Common myeloid progenitor, CD34-positive (primary cell): ENCODE measurements around the gene JAK3.
A peak's percentile ranks its signal among the peaks of the same experiment; 100 is the strongest.
"Not testable (repeated sequence)": the region's sequence is repeated elsewhere in the genome, so short reads cannot be mapped to it uniquely, and the experiment has no call there.

ENCODE experiments used
- CTCF ChIA-PET: fragments of 350-600 bp; sonication (Branson Sonifier 250); formaldehyde crosslinking; loops from one replicate; lab custom pipeline; 2021; ENCODE audit warnings: antibody characterized with exemption; lab: Charles Lee
- POLR2A ChIA-PET: fragments of 350-600 bp; sonication (Branson Sonifier 250); formaldehyde crosslinking; loops from one replicate; lab custom pipeline; 2021; ENCODE audit warnings: antibody characterized with exemption; lab: Charles Lee
- DNase-seq, 3 donors: peaks; one replicate each; pipeline versions ENCODE4 v3.0.0 to v3.0.0-alpha.2; 2013
- H3K27ac ChIP-seq, 2 experiments: 1 replicate in 1 of 2; 2 replicates in 1 of 2; pipeline ENCODE4 v1.7.0; 2013; ENCODE audit warnings: inconsistent platforms in 2 of 2, low read length in 2 of 2, mild to moderate bottlenecking in 2 of 2, low read depth in 1 of 2, moderate library complexity in 1 of 2; ENCODE audit not compliant: severe bottlenecking in 2 of 2, insufficient read depth in 1 of 2, poor library complexity in 1 of 2
- H3K27me3 ChIP-seq, 5 experiments: replicated peaks in 2 of 5; 1 replicate in 3 of 5; 2 replicates in 2 of 5; pipeline versions ENCODE4 v1.6.1 to v1.7.0; 2013; ENCODE audit warnings: low read length in 4 of 5, mild to moderate bottlenecking in 2 of 5, moderate library complexity in 2 of 5, inconsistent platforms in 1 of 5; ENCODE audit not compliant: insufficient read depth in 5 of 5, control insufficient read depth in 4 of 5
- H3K36me3 ChIP-seq, 4 experiments: 1 replicate in 2 of 4; 2 replicates in 2 of 4; pipeline versions ENCODE4 v1.6.1 to v1.7.0; 2013; ENCODE audit warnings: low read length in 3 of 4, control low read depth in 1 of 4, mild to moderate bottlenecking in 1 of 4; ENCODE audit not compliant: control insufficient read depth in 4 of 4, insufficient read depth in 4 of 4
- H3K4me1 ChIP-seq, 4 experiments: 1 replicate in 3 of 4; 2 replicates in 1 of 4; pipeline versions ENCODE4 v1.6.1 to v1.7.1; 2013; ENCODE audit warnings: low read length in 3 of 4, mild to moderate bottlenecking in 3 of 4, control low read depth in 1 of 4, inconsistent platforms in 1 of 4, moderate library complexity in 1 of 4; ENCODE audit not compliant: control insufficient read depth in 4 of 4, insufficient read depth in 4 of 4; ENCODE audit errors: control extremely low read depth in 1 of 4
- H3K4me3 ChIP-seq, 7 experiments: 1 replicate in 4 of 7; 2 replicates in 3 of 7; pipeline versions ENCODE4 v1.5.1 to v1.7.0; 2013; ENCODE audit warnings: mild to moderate bottlenecking in 7 of 7, low read length in 6 of 7, moderate library complexity in 6 of 7, inconsistent platforms in 2 of 7, low read depth in 2 of 7, control low read depth in 1 of 7; ENCODE audit not compliant: insufficient read depth in 4 of 7, control insufficient read depth in 1 of 7; ENCODE audit errors: extremely low read depth in 1 of 7
- H3K9me3 ChIP-seq, 5 experiments: 1 replicate in 4 of 5; 2 replicates in 1 of 5; pipeline versions ENCODE4 v1.6.1 to v1.7.1; 2013; ENCODE audit warnings: low read length in 4 of 5, mild to moderate bottlenecking in 2 of 5, inconsistent platforms in 1 of 5, low read depth in 1 of 5, moderate library complexity in 1 of 5; ENCODE audit not compliant: control insufficient read depth in 4 of 5, insufficient read depth in 2 of 5; ENCODE audit errors: control extremely low read depth in 1 of 5
- WGBS: methylation state at CpG from one replicate; pipeline ENCODE4 v1.1.5; 2013; ENCODE audit not compliant: insufficient coverage; 5-methylcytosine and 5-hydroxymethylcytosine counted together

Gene JAK3

DNA sequence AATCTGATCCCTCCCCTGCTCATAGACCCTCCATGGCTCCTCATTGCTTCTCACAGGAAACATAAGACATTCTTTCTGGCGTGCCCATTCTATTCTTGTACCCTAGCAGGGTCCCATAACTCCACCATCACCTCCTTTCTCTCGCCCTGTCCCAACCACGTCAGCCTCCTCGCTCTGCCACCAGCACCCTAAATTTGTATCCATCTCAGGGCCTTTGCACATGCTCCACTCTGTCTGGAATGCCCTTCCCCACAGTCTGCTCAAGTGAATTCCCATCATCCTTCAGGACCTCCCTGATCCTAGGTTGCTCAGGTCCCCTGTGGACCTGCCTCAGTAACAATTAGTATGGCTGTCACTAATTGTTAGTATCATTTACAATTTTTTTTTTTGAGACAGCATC, 42.4 kb downstream of the JAK3 start:
- Histone ChIP-seq H3K27me3 (no peaks in the 10 kb centered on the region), H3K4me3 (no peak overlapping the region), H3K4me1 (peaks cover 0 to 24% (median 20%) of the 10 kb centered on the region in 4 experiments), H3K36me3 (no peaks in the 10 kb centered on the region), H3K27ac (no peak overlapping the region), H3K9me3 (no peaks in the 10 kb centered on the region)
- CTCF ChIA-PET = interaction anchor here (0.7 to 1.2 kb wide), 4 partner anchors 13 to 80 kb away, joined by 3 to 4 read pairs (median 3); no protein-coding TSS in a partner anchor
- 98% methylated on average over 4 of the region's 4 CpGs for WGBS
- no peak for DNase-seq
- POLR2A ChIA-PET = no interaction called here

DNA sequence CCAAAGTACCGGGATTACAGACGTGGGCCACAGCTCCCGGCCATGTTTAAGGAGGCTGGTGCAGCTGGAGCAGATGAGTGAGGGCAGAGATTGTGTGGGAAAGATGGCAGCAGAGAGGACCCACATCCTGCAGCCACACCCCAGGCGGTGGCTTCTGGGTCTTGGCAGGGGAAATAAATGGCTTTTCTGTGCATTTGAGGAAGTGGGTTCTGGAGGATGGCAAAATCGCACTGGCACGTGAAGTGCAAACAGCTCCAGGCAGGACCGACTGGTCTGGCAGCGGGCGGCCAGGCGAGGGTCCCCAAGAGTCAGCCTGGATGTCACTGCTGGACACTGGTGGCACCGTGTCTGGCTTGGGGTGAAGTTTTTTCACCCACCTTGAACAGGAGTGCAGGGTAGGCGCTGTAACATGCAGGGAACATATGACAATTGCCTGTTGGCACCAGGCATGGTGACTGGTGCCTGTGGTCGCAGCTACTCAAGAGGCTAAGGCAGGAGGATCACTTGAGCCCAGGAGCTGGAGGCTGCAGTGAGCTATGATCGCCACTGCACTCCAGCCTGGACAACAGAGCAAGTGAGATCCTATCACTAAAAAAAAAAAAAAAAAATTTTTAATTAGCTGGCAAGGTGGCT, 44.4 kb downstream of the JAK3 start:
- Histone ChIP-seq H3K27ac (no peak overlapping the region), H3K36me3 (no peaks in the 10 kb centered on the region), H3K4me1 (peaks cover 0 to 24% (median 20%) of the 10 kb centered on the region in 4 experiments), H3K27me3 (no peaks in the 10 kb centered on the region), H3K9me3 (no peaks in the 10 kb centered on the region), H3K4me3 (peak overlapping the region in 1 of 7 experiments; percentile 45)
- POLR2A ChIA-PET = interaction anchor here (0.6 to 1.6 kb wide), 5 partner anchors 10 to 56 kb away, joined by 3 to 5 read pairs (median 4); partner anchors contain the start of gene RPL18A
- DNase-seq = peak; percentile 74 to 93 (median 91)
- CTCF ChIA-PET = interaction anchor here (0.7 to 2.8 kb wide), 13 partner anchors 9 to 129 kb away, joined by 3 to 14 read pairs (median 6); partner anchors contain the start of genes B3GNT3, CCDC124 and RPL18A
- 2% methylated on average over 11 of the region's 14 CpGs for WGBS

DNA sequence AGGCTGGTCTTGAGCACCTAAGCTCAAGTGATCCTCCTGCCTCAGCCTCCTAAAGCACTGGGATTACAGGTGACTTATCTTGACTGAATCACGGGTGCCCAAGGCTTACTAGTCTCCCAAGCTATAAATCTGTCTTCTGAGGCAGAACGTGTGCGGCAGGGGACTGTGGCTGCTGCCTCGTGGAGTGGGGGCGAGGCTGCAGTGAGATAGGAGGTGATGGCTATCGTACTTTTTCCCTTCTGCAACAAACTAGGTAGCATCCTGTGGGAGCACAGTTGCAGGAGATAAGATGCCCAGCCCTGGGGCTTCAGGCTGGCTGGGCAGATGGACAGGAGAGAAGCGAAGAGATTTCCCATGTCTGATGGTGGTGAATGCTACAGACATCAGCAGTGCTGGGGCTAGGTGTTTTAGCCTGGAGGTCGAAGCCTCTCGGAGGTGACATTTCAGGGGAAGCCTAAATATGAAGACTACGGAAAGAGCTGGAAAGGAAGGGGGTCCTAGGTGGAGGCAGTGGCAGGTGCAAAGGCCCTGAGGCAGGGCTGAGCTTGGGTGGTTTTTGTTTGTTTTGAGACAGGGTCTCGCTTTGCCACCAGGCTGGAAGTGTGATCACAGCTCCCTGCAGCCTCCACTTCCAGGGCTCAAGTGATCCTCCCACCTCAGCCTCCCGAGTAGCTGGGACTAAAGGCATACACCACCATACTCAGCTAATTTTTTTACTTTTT, 45.5 kb downstream of the JAK3 start:
- no peak for DNase-seq
- WGBS = 69% methylated on average over 11 of the region's 12 CpGs
- no peaks in the 10 kb centered on the region for H3K27me3 ChIP-seq
- H3K4me1 ChIP-seq = peaks cover 0 to 13% (median 10%) of the 10 kb centered on the region in 4 experiments
- H3K27ac ChIP-seq = no peak overlapping the region
- ChIA-PET POLR2A (interaction anchor here (0.6 to 1.6 kb wide), 7 partner anchors 11 to 153 kb away, joined by 3 to 6 read pairs (median 4); no protein-coding TSS in a partner anchor), CTCF (interaction anchor here (0.6 to 2.8 kb wide), 13 partner anchors 8 to 57 kb away, joined by 3 to 14 read pairs (median 4); partner anchors contain the start of genes B3GNT3 and RPL18A)
- H3K4me3 ChIP-seq = no peak overlapping the region
- no peaks in the 10 kb centered on the region for H3K9me3 ChIP-seq
- H3K36me3 ChIP-seq = no peaks in the 10 kb centered on the region

DNA sequence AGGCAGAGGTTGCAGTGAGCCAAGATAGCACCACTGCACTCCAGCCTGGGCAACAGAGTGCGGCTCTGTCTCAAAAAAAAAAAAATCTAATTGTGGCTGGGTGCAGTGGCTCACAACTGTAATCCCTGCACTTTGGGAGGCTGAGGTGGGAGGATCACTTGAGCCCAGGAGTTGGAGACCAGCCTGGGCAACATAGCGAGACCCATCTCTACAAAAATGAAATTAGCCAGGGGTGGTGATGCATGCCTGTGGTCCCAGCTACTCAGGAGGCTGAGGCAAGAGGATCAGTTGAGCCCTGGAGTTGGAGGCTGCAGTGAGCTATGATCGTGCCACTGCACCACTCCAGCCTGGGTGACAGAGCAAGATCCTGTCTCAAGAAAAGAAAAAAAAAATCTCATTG, 49.2 kb downstream of the JAK3 start:
- H3K4me3 ChIP-seq, H3K27ac ChIP-seq, POLR2A ChIA-PET, H3K36me3 ChIP-seq, H3K9me3 ChIP-seq, DNase-seq, H3K27me3 ChIP-seq: not testable (repeated sequence)
- H3K4me1 ChIP-seq = peaks cover 0 to 35% (median 34%) of the 10 kb centered on the region in 4 experiments
- 100% methylated on average over 3 of the region's 3 CpGs for WGBS
- CTCF ChIA-PET = interaction anchor here (0.7 to 0.9 kb wide), 2 partner anchors 10 to 14 kb away, joined by 3 read pairs; no protein-coding TSS in a partner anchor

DNA sequence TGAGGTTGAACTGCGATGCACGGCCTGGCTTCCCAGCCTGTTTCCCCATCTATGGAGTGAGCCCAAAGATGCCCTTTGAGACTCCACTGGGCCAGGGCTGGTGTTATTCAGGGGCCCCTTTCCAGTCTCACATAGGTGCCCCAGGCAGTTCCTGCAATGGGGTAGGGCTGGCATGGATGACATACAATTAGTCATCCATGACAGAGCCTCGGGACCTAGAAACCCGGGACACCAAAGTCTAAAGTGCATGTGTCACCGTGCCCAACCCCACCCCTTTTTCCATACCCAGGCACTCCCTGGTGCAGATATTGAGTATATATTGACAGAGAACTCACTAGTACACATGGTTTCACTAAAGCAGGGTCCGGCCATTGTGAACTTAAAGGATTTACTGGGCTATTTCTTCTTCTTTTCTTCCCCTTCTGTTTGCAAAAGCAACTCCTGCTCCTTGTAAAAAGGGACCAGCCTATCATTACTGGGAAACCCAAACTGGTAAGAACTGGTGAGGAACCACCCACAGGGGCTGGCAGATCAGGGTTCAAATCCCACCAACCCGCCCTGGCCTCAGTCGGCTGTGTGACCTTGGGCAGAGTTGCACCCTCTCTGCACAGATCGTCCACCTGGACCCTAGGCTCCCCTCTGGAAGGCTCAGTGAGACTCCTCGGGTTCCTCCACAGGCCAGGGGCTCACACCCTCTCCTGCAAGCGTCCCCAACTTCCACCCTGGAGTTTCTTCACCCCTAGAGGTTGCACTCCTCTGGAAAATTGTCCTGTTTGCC, 50.2 kb downstream of the JAK3 start:
- H3K27me3 ChIP-seq = no peaks in the 10 kb centered on the region
- CTCF ChIA-PET = interaction anchor here (0.8 to 1.7 kb wide), 3 partner anchors 50 to 57 kb away, joined by 3 to 4 read pairs (median 4); partner anchors contain the start of gene JAK3
- peaks cover 0 to 34% (median 30%) of the 10 kb centered on the region in 4 experiments for H3K4me1 ChIP-seq
- H3K27ac ChIP-seq = no peak overlapping the region
- no peaks in the 10 kb centered on the region for H3K36me3 ChIP-seq
- no peak overlapping the region for H3K4me3 ChIP-seq
- WGBS = 93% methylated on average over 9 of the region's 11 CpGs
- DNase-seq = peak in 1 of 3 donors; percentile 33
- no peaks in the 10 kb centered on the region for H3K9me3 ChIP-seq
- POLR2A ChIA-PET = no interaction called here

DNA sequence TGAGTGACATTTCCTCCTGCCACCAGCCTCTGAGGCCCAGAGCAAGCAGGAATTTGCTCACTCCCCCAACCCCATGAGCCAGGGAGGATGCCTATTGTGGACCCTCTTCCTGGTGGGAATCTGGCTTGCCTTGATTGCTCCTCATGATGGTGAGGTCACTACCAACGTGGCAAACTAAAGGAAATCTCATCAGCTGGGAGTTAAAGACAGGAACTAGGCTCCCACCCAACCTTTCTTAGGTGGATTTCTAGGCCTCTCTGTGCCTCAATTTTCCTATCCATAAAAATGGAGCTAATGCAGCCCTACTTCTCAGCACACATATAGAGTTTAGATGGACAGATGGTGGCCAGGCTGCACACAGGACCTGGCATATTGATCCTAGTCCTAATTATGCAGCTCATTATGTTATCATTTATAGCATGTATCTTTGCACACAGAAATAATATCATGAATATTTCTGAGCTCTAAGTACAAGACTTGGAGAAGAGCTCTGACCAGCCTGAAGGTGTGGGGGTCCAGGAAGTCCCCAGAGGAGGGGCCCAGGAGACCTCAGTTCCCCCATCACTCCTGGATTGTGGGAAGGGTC, 50.9 kb downstream of the JAK3 start:
- POLR2A ChIA-PET = no interaction called here
- Histone ChIP-seq H3K27ac (no peak overlapping the region), H3K27me3 (no peaks in the 10 kb centered on the region), H3K4me3 (no peak overlapping the region), H3K4me1 (peaks cover 0 to 40% (median 31%) of the 10 kb centered on the region in 4 experiments), H3K9me3 (no peaks in the 10 kb centered on the region), H3K36me3 (no peaks in the 10 kb centered on the region)
- CTCF ChIA-PET = interaction anchor here (0.8 to 1.7 kb wide), 3 partner anchors 51 to 58 kb away, joined by 3 to 4 read pairs (median 4); partner anchors contain the start of gene JAK3
- no peak for DNase-seq
- WGBS = no CpG with 5 or more reads among the region's 1 CpG
